Endothelial cell of umbilical vein (primary cell): Measurements from ENCODE around the gene FOLR1. TPM values are rescaled to one million over a fixed set of nuclear protein-coding genes. Genes with fewer than 3 reads are reported as not detected.
A peak's percentile ranks its signal among the peaks of the same experiment; 100 is the strongest.

Experiments used
- BruUV-seq: library from RNA; stranded (reverse); fragments of 400-500 nt; replicated peaks from 2 replicates; lab custom pipeline; 2021; lab: Mats Ljungman, UMichigan
- CTCF ChIA-PET: fragments of 300-600, 350-600 bp; sonication (Branson Sonifier 250); formaldehyde crosslinking; loops from one replicate; lab custom pipeline; 2021; ENCODE audit warnings: antibody characterized with exemption, inconsistent platforms; lab: Charles Lee
- POLR2A ChIA-PET: fragments of 300-600, 350-600 bp; sonication (Branson Sonifier 250); formaldehyde crosslinking; loops from one replicate; lab custom pipeline; 2021; ENCODE audit warnings: antibody characterized with exemption, inconsistent platforms; lab: Charles Lee
- DNase-seq: peaks from one replicate; pipeline ENCODE4 v3.0.0-alpha.2; 2011; ENCODE audit warnings: low read depth, low spot score
- FAIRE-seq: peaks from 2 replicates; lab custom pipeline; 2011; peaks lifted over from hg19 to GRCh38; lab: Jason Lieb, UNC
- H2AFZ ChIP-seq: 2 replicates; pipeline ENCODE4 v1.6.0; 2012; ENCODE audit warnings: low read depth, low read length, control low read depth, inconsistent platforms
- H3K27ac ChIP-seq: 2 replicates; pipeline ENCODE4 v1.5.1; 2011; ENCODE audit warnings: low read depth, mild to moderate bottlenecking, control low read depth, low read length, moderate library complexity; ENCODE audit not compliant: insufficient read depth
- H3K27me3 ChIP-seq, 2 experiments: 2 replicates each; pipeline versions ENCODE4 v1.6.0 to v1.6.1; 2011; ENCODE audit warnings: low read length in 2 of 2, mixed read lengths in 1 of 2; ENCODE audit not compliant: control insufficient read depth in 2 of 2, insufficient read depth in 2 of 2
- H3K36me3 ChIP-seq, 2 experiments: 2 replicates in 1 of 2; 3 replicates in 1 of 2; pipeline ENCODE4 v1.5.1; 2011; ENCODE audit warnings: low read length in 2 of 2, mild to moderate bottlenecking in 1 of 2, moderate library complexity in 1 of 2; ENCODE audit not compliant: control insufficient read depth in 2 of 2, insufficient read depth in 2 of 2; ENCODE audit errors: extremely low read depth in 1 of 2
- H3K4me1 ChIP-seq: 3 replicates; pipeline ENCODE4 v1.5.1; 2011; ENCODE audit warnings: mild to moderate bottlenecking, low read length; ENCODE audit not compliant: control insufficient read depth, insufficient read depth; ENCODE audit errors: extremely low read depth
- H3K4me2 ChIP-seq: 2 replicates; pipeline ENCODE4 v1.6.1; 2011; ENCODE audit warnings: low read length, control low read depth, mixed read lengths; ENCODE audit not compliant: insufficient read depth
- H3K4me3 ChIP-seq, 3 experiments: fragments of 200-600 bp in 1 of 3; sonication (generic), shearing (Covaris generic) in 1 of 3; replicated peaks in 1 of 3; 2 replicates each; pipeline ENCODE4 v1.5.1; 2011 to 2016; ENCODE audit warnings: control low read depth in 3 of 3, low read length in 3 of 3, mild to moderate bottlenecking in 2 of 3, inconsistent platforms in 1 of 3, low read depth in 1 of 3, moderate library complexity in 1 of 3; ENCODE audit not compliant: insufficient read depth in 1 of 3
- H3K79me2 ChIP-seq: 2 replicates; pipeline ENCODE4 v1.6.0; 2012; ENCODE audit warnings: low read length, inconsistent platforms; ENCODE audit not compliant: control insufficient read depth, insufficient read depth
- H3K9ac ChIP-seq: replicated peaks from 2 replicates; pipeline ENCODE3; 2011; ENCODE audit warnings: low read length, control low read depth; ENCODE audit not compliant: insufficient read depth; ENCODE audit errors: extremely low read depth
- H3K9me1 ChIP-seq: replicated peaks from 3 replicates; pipeline ENCODE4 v1.6.0; 2011; ENCODE audit warnings: mild to moderate bottlenecking, low read length; ENCODE audit not compliant: control insufficient read depth, insufficient read depth; ENCODE audit errors: extremely low read depth
- H3K9me3 ChIP-seq: replicated peaks from 2 replicates; pipeline ENCODE4 v1.5.1; 2012; ENCODE audit warnings: low read length, inconsistent platforms; ENCODE audit not compliant: control insufficient read depth, insufficient read depth
- H4K20me1 ChIP-seq: replicated peaks from 2 replicates; pipeline ENCODE3; 2011; ENCODE audit warnings: mild to moderate bottlenecking, low read length; ENCODE audit not compliant: control insufficient read depth, insufficient read depth; ENCODE audit errors: extremely low read depth
- EZH2 ChIP-seq: IDR thresholded peaks from 2 replicates; pipeline ENCODE4 v1.6.1; 2012; ENCODE audit warnings: borderline replicate concordance, low read depth, mild to moderate bottlenecking, moderate library complexity, low read length, inconsistent platforms; ENCODE audit not compliant: severe bottlenecking
- GATA2 ChIP-seq: IDR thresholded peaks from 2 replicates; pipeline ENCODE4 v1.7.0; 2011; ENCODE audit warnings: low read depth, mild to moderate bottlenecking, moderate library complexity, mixed read lengths, low read length; ENCODE audit not compliant: insufficient read length, insufficient read depth
- POLR2AphosphoS5 ChIP-seq: IDR thresholded peaks from 2 replicates; pipeline ENCODE4 v1.6.1; 2012; ENCODE audit warnings: low read depth, mild to moderate bottlenecking, control low read depth, low read length, moderate library complexity; ENCODE audit not compliant: insufficient read depth
- dilution Hi-C: fragments of 300-500 bp; cut with MboI; formaldehyde crosslinking; loops from one replicate; pipeline ENCODE4 v1.15.0; 2019; ENCODE audit warnings: low sequenced_read_pairs; ENCODE audit not compliant: extremely low pct_ligation_motif_present
- intact Hi-C: fragments of 100-400 bp; cut with micrococcal nuclease; formaldehyde crosslinking; loops from one replicate; pipeline ENCODE4 v1.10.0; 2022
- polyA plus RNA-seq, 4 experiments: library from polyadenylated mRNA; depleted of rRNA in 3 of 4; stranded (reverse) in 3 of 4; unstranded in 1 of 4; fragments of >200 nt; gene quantifications; 2 replicates each; pipeline versions ENCODE4 v1.2.1 to v1.2.3, GENCODE V29; 2011 to 2012; ENCODE audit warnings: missing spikeins in 1 of 4
- total RNA-seq: library from RNA; stranded (reverse); gene quantifications from 2 replicates; pipeline ENCODE4 v1.2.3, GENCODE V29; 2021
- TF ChIP-seq, protein P1 (sequence below), 2 donors: IDR thresholded peaks; 1 replicate in 1 of 2; 2 replicates in 1 of 2; pipeline ENCODE4 v1.5.1; 2011; ENCODE audit warnings: low read length in 2 of 2, mild to moderate bottlenecking in 2 of 2, moderate library complexity in 2 of 2, control low read depth in 1 of 2, inconsistent platforms in 1 of 2, low read depth in 1 of 2; ENCODE audit not compliant: insufficient read depth in 1 of 2; ENCODE audit errors: extremely low read depth in 1 of 2

Gene FOLR1
- total and polyA plus RNA-seq, 2 donors (not counting 3 experiments of a cell fraction or from before 2014, with no cell fraction given): not detected

DNA sequence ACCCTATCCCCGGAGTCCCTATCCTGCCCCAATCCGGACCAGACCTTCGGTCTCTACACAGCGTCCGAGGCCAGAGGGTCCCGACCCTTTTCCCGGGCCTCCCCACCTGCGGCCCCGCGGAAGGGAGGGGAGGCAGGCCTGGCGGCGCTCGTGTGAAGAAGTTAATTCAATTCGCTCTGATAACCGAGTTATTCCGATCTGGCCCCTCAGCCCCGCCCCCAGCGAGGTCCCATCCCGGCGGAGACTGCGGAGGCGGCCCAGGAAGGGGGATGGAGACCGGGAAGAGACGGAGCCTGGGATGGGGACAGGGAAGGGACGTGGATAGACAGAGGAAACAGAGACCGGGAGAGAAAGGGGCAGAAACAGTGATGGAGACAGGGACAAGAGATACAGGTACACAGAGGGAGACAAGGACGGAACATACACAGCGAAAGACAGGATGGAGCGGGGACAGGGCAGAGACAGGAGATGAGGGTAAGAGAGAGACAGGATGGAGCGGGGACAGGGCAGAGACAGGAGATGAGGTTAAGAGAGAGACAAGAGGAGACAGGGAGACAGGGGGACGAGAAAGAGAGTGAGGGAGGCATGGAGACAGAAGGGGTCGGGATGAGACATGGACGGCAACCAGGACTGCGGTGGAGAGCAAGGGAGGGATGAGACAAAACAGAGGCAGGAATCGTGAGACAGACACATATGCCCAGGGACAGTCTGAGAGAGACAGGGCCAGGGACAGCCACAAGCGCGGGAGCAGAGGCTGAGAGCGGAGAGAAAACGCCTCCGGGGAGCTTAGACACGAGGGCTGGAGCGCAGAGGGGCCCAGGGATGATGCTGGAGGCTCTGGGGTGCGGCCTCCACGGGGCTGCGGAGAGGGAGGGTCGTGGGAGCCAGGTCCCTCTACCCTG lies 52.7 kb downstream of the FOLR1 start:
- no TSS peak for BruUV-seq
- Histone ChIP-seq H3K9me1 (no peaks in the 10 kb centered on the region), H3K4me3 (no peak overlapping the region), H3K9me3 (no peaks in the 10 kb centered on the region), H3K27ac (no peak overlapping the region), H3K79me2 (no peaks in the 10 kb centered on the region), H3K9ac (no peak overlapping the region), H3K4me2 (no peak overlapping the region), H3K4me1 (peaks cover 7% of the 10 kb centered on the region), H3K27me3 (peaks cover 73 to 87% of the 10 kb centered on the region in 2 experiments), H2AFZ (no peak overlapping the region), H3K36me3 (no peaks in the 10 kb centered on the region), H4K20me1 (no peaks in the 10 kb centered on the region)
- TF ChIP-seq GATA2: no peak
- TF ChIP-seq POLR2AphosphoS5: no peak
- peak; percentile 98 for TF ChIP-seq EZH2
- TF ChIP-seq, protein P1, sequence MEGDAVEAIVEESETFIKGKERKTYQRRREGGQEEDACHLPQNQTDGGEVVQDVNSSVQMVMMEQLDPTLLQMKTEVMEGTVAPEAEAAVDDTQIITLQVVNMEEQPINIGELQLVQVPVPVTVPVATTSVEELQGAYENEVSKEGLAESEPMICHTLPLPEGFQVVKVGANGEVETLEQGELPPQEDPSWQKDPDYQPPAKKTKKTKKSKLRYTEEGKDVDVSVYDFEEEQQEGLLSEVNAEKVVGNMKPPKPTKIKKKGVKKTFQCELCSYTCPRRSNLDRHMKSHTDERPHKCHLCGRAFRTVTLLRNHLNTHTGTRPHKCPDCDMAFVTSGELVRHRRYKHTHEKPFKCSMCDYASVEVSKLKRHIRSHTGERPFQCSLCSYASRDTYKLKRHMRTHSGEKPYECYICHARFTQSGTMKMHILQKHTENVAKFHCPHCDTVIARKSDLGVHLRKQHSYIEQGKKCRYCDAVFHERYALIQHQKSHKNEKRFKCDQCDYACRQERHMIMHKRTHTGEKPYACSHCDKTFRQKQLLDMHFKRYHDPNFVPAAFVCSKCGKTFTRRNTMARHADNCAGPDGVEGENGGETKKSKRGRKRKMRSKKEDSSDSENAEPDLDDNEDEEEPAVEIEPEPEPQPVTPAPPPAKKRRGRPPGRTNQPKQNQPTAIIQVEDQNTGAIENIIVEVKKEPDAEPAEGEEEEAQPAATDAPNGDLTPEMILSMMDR (IDR thresholded peaks at IDR 0.05; ENCODE audit: extremely low read depth in 1 of 2, insufficient read depth in 1 of 2, low read depth in 1 of 2, low read length in 2 of 2): no peak
- FAIRE-seq: no peak
- DNase-seq: no peak
- dilution Hi-C loops: no loop called here
- intact Hi-C loops: no loop called here
- ChIA-PET POLR2A (no interaction called here), CTCF (interaction anchor here (1.3 to 1.7 kb wide), 2 partner anchors 186 to 187 kb away, joined by 3 to 8 read pairs; no protein-coding TSS in a partner anchor)
